ENCODE data around the gene TMEM181.
A peak's percentile ranks its signal among the peaks of the same experiment; 100 is the strongest.

The TMEM181 gene

GRCh38 chr6:158636778-158637177 lies 76.9 kb downstream of the TMEM181 start:
- Histone ChIP-seq H3K27me3 (ENCODE audit: insufficient read depth, insufficient read length) (no peaks in the 10 kb centered on the region), H3K9ac (ENCODE audit: insufficient read length, low read depth) (no peak overlapping the region), H3K4me1 (ENCODE audit: insufficient read depth, insufficient read length) (no peaks in the 10 kb centered on the region), H3K9me3 (ENCODE audit: insufficient read depth, low read length) (no peaks in the 10 kb centered on the region), H3K36me3 (ENCODE audit: insufficient read depth, insufficient read length, low read length) (peaks cover 70% of the 10 kb centered on the region), H3K4me3 (ENCODE audit: insufficient read length, low read depth) (no peak overlapping the region)
- DNase-seq (ENCODE audit: low read depth, low spot score) = no peak
- TF ChIP-seq YY1 (IDR thresholded peaks at IDR 0.05; ENCODE audit: insufficient read depth, insufficient read length) (no peak), SUZ12 (IDR thresholded peaks at IDR 0.05; ENCODE audit: extremely low read depth, insufficient read depth, insufficient read length) (no peak), ZNF274 (IDR thresholded peaks at IDR 0.05; ENCODE audit: low read depth, low read length) (no peak)

DNA sequence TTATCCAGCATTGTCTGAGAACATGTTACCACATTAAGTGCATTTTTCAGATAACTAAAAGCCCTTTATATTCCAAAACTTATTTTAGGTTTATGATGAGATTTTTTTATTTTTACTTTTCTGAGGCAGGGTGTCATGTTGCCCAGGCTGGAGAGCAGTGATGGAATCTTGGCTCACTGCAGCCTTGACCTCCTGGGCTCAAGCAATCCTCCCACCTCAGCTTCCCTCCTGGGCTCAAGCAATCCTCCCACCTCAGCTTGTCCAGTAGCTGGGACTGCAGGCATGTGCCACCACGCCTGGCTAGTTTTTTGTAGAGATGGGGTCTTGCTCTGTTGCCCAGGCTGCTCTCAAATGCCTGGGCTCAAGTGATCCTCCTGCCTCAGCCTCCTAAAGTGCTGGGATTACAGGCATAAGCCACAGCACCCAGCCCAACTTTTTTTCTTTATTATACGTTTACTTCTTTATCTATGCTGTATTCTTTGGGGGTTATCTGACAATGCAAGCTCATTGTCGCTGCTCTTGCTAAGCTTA lies 78.5 kb downstream of the TMEM181 start:
- Histone ChIP-seq H3K27me3 (ENCODE audit: insufficient read depth, insufficient read length) (no peaks in the 10 kb centered on the region), H3K36me3 (ENCODE audit: insufficient read depth, insufficient read length, low read length) (peaks cover 64% of the 10 kb centered on the region), H3K4me3 (ENCODE audit: insufficient read length, low read depth) (no peak overlapping the region), H3K9ac (ENCODE audit: insufficient read length, low read depth) (no peak overlapping the region), H3K4me1 (ENCODE audit: insufficient read depth, insufficient read length) (no peaks in the 10 kb centered on the region), H3K9me3 (ENCODE audit: insufficient read depth, low read length) (no peaks in the 10 kb centered on the region)
- TF ChIP-seq ZNF274 (IDR thresholded peaks at IDR 0.05; ENCODE audit: low read depth, low read length) = no peak
- no peak for TF ChIP-seq YY1 (IDR thresholded peaks at IDR 0.05; ENCODE audit: insufficient read depth, insufficient read length)
- TF ChIP-seq SUZ12 (IDR thresholded peaks at IDR 0.05; ENCODE audit: extremely low read depth, insufficient read depth, insufficient read length) = no peak
- no peak for DNase-seq (ENCODE audit: low read depth, low spot score)

DNA sequence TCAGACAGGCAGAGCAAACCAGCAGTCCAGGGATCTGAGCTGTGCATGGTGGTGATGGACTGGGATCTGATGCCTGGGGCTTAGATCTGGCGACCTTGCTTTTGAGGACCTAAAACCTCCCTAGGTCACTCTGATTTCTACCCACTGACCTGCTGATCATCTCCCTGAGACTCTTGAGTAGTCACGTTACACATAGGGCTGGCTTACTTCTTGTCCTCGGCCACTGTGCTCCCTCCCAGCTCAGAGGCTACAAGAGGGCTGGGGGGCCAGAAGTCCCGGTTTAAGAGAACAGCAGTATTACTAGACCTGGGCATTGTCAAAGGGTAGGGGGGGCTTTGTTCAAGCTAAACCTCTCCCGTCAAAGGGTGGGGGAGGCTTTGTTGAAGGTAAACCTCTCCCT lies 79.2 kb downstream of the TMEM181 start:
- H3K9ac ChIP-seq (ENCODE audit: insufficient read length, low read depth) = no peak overlapping the region
- H3K9me3 ChIP-seq (ENCODE audit: insufficient read depth, low read length) = no peaks in the 10 kb centered on the region
- no peak for DNase-seq (ENCODE audit: low read depth, low spot score)
- TF ChIP-seq YY1 (IDR thresholded peaks at IDR 0.05; ENCODE audit: insufficient read depth, insufficient read length) (no peak), SUZ12 (IDR thresholded peaks at IDR 0.05; ENCODE audit: extremely low read depth, insufficient read depth, insufficient read length) (no peak), ZNF274 (IDR thresholded peaks at IDR 0.05; ENCODE audit: low read depth, low read length) (no peak)
- peaks cover 59% of the 10 kb centered on the region for H3K36me3 ChIP-seq (ENCODE audit: insufficient read depth, insufficient read length, low read length)
- H3K27me3 ChIP-seq (ENCODE audit: insufficient read depth, insufficient read length) = no peaks in the 10 kb centered on the region
- H3K4me3 ChIP-seq (ENCODE audit: insufficient read length, low read depth) = no peak overlapping the region
- no peaks in the 10 kb centered on the region for H3K4me1 ChIP-seq (ENCODE audit: insufficient read depth, insufficient read length)

DNA sequence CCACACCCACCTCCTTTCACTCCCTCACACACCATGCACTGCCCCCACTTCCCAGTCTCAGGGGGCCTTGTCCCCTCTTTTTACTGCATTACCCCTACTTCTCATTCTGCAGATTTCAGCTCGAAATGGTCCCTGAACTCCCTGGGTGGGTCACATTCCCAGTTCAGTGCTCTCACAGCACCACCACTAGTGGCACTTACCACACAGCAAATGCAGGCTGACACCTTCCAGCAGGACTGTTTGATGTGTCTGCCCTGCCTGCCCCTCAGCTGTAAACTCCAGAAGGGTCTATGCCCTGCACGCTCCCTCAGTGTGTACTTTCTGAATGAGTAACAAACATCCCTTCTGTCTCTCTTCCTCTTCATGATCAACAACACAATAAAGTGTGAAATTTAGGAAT lies 80.6 kb downstream of the TMEM181 start:
- no peak overlapping the region for H3K4me3 ChIP-seq (ENCODE audit: insufficient read length, low read depth)

GRCh38 chr6:158642097-158642601 lies 82.3 kb downstream of the TMEM181 start:
- no peaks in the 10 kb centered on the region for H3K4me1 ChIP-seq (ENCODE audit: insufficient read depth, insufficient read length)
- DNase-seq (ENCODE audit: low read depth, low spot score) = no peak
- no peaks in the 10 kb centered on the region for H3K9me3 ChIP-seq (ENCODE audit: insufficient read depth, low read length)
- TF ChIP-seq ZNF274 (IDR thresholded peaks at IDR 0.05; ENCODE audit: low read depth, low read length) (no peak), YY1 (IDR thresholded peaks at IDR 0.05; ENCODE audit: insufficient read depth, insufficient read length) (no peak), SUZ12 (IDR thresholded peaks at IDR 0.05; ENCODE audit: extremely low read depth, insufficient read depth, insufficient read length) (no peak)
- peaks cover 35% of the 10 kb centered on the region for H3K36me3 ChIP-seq (ENCODE audit: insufficient read depth, insufficient read length, low read length)
- peaks cover 4% of the 10 kb centered on the region for H3K27me3 ChIP-seq (ENCODE audit: insufficient read depth, insufficient read length)
- no peak overlapping the region for H3K4me3 ChIP-seq (ENCODE audit: insufficient read length, low read depth)
- H3K9ac ChIP-seq (ENCODE audit: insufficient read length, low read depth) = no peak overlapping the region

More for the DNA sequence above, 80.6 kb downstream of the TMEM181 start:
- TF ChIP-seq SUZ12 (IDR thresholded peaks at IDR 0.05; ENCODE audit: extremely low read depth, insufficient read depth, insufficient read length) (no peak), ZNF274 (IDR thresholded peaks at IDR 0.05; ENCODE audit: low read depth, low read length) (no peak), YY1 (IDR thresholded peaks at IDR 0.05; ENCODE audit: insufficient read depth, insufficient read length) (no peak)
- no peak for DNase-seq (ENCODE audit: low read depth, low spot score)
- Histone ChIP-seq H3K27me3 (ENCODE audit: insufficient read depth, insufficient read length) (peaks cover 4% of the 10 kb centered on the region), H3K4me1 (ENCODE audit: insufficient read depth, insufficient read length) (no peaks in the 10 kb centered on the region), H3K9me3 (ENCODE audit: insufficient read depth, low read length) (no peaks in the 10 kb centered on the region), H3K9ac (ENCODE audit: insufficient read length, low read depth) (no peak overlapping the region), H3K36me3 (ENCODE audit: insufficient read depth, insufficient read length, low read length) (peaks cover 50% of the 10 kb centered on the region)

DNA sequence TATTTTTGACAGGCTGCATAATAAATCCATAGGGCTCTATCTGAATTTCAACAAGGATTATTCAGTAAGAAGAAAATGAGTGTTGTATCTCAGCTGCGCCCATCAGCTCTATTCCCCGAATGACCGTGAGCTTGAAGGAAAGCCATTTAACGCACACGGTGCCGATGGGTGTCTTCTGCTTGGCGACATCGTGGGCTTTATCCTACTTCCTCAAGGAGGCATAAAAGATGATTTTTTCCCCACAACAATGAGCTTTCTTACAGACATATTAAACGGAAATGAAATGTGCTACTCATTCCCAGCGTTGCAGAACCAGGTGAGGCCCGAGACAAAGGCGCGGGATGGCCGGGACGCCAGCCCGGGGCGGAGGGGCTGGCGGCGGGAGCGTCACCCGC lies 83.9 kb downstream of the TMEM181 start:
- DNase-seq (ENCODE audit: low read depth, low spot score) = no peak
- Histone ChIP-seq H3K27me3 (ENCODE audit: insufficient read depth, insufficient read length) (peaks cover 4% of the 10 kb centered on the region), H3K9me3 (ENCODE audit: insufficient read depth, low read length) (no peaks in the 10 kb centered on the region), H3K4me1 (ENCODE audit: insufficient read depth, insufficient read length) (no peaks in the 10 kb centered on the region), H3K36me3 (ENCODE audit: insufficient read depth, insufficient read length, low read length) (peaks cover 24% of the 10 kb centered on the region), H3K9ac (ENCODE audit: insufficient read length, low read depth) (peak overlapping the region; percentile 91), H3K4me3 (ENCODE audit: insufficient read length, low read depth) (peak overlapping the region; percentile 87)
- TF ChIP-seq YY1 (IDR thresholded peaks at IDR 0.05; ENCODE audit: insufficient read depth, insufficient read length) = no peak
- no peak for TF ChIP-seq SUZ12 (IDR thresholded peaks at IDR 0.05; ENCODE audit: extremely low read depth, insufficient read depth, insufficient read length)
- no peak for TF ChIP-seq ZNF274 (IDR thresholded peaks at IDR 0.05; ENCODE audit: low read depth, low read length)

GRCh38 chr6:158644231-158645063 lies 84.6 kb downstream of the TMEM181 start, which contains the start of gene DYNLT1:
Gene DYNLT1, minus strand, starts transcription at chr6:158644743. Its CDS starts 35 bp downstream, at chr6:158644708.
- DNase-seq (ENCODE audit: low read depth, low spot score) = peak; percentile 73
- H3K9ac ChIP-seq (ENCODE audit: insufficient read length, low read depth) = peak within 1 kb of the TSS; percentile 91
- H3K9me3 ChIP-seq (ENCODE audit: insufficient read depth, low read length) = no peaks in the 10 kb centered on the region
- H3K27me3 ChIP-seq (ENCODE audit: insufficient read depth, insufficient read length) = peaks cover 4% of the 10 kb centered on the region
- TF ChIP-seq SUZ12 (IDR thresholded peaks at IDR 0.05; ENCODE audit: extremely low read depth, insufficient read depth, insufficient read length) (no peak), ZNF274 (IDR thresholded peaks at IDR 0.05; ENCODE audit: low read depth, low read length) (no peak), YY1 (IDR thresholded peaks at IDR 0.05; ENCODE audit: insufficient read depth, insufficient read length) (no peak)
- peak within 1 kb of the TSS; percentile 87 for H3K4me3 ChIP-seq (ENCODE audit: insufficient read length, low read depth)
- peaks cover 19% of the 10 kb centered on the region for H3K36me3 ChIP-seq (ENCODE audit: insufficient read depth, insufficient read length, low read length)
- no peaks in the 10 kb centered on the region for H3K4me1 ChIP-seq (ENCODE audit: insufficient read depth, insufficient read length)

Data from NT2/D1 (cell line).